IMR-90 (cell line): Measurements from ENCODE around the gene ZBTB4. TPM values are rescaled to one million over a fixed set of nuclear protein-coding genes. Genes with fewer than 3 reads are reported as not detected.

Experiments
- ATAC-seq: fragments of 200-7000 bp; cut with Tn5 transposase; 2 replicates; pipeline ENCODE4 v1.9.1; 2020; ENCODE audit warnings: low read depth, mild to moderate bottlenecking, moderate library complexity
- BruUV-seq: library from RNA; stranded (reverse); fragments of 400-500 nt; replicated peaks from 2 replicates; lab custom pipeline; 2021; lab: Mats Ljungman, UMichigan
- CTCF ChIA-PET: fragments of 300-600 bp; formaldehyde crosslinking; extraction: SDS; loops from one replicate; lab custom pipeline; 2021; ENCODE audit warnings: antibody characterized with exemption; lab: Yijun Ruan, JAX
- POLR2A ChIA-PET: fragments of 300-600 bp; sonication (Branson Sonifier 250); formaldehyde crosslinking; loops from one replicate; lab custom pipeline; 2022; ENCODE audit warnings: antibody characterized with exemption; ENCODE audit not compliant: unreplicated experiment; lab: Charles Lee
- DNase-seq: peaks from one replicate; pipeline ENCODE4 v3.0.0; 2013
- H2AFZ ChIP-seq: replicated peaks from 2 replicates; pipeline ENCODE3; 2013; ENCODE audit warnings: low read length, mild to moderate bottlenecking; ENCODE audit not compliant: poor library complexity
- H2AK5ac ChIP-seq: 2 replicates; pipeline ENCODE4 v1.6.1; 2013; ENCODE audit warnings: low read depth, low read length, inconsistent platforms
- H2AK9ac ChIP-seq: replicated peaks from 2 replicates; pipeline ENCODE3; 2013; ENCODE audit warnings: mild to moderate bottlenecking, low read depth, low read length, moderate library complexity; ENCODE audit not compliant: poor library complexity
- H2BK120ac ChIP-seq: 2 replicates; pipeline ENCODE4 v1.6.1; 2013; ENCODE audit warnings: low read depth, low read length, inconsistent platforms
- H2BK15ac ChIP-seq: 3 replicates; pipeline ENCODE4 v1.6.1; 2013; ENCODE audit warnings: low read depth, low read length, inconsistent platforms
- H2BK20ac ChIP-seq: 2 replicates; pipeline ENCODE4 v1.6.1; 2013; ENCODE audit warnings: low read depth, mild to moderate bottlenecking, inconsistent platforms, low read length, moderate library complexity
- H2BK5ac ChIP-seq: 2 replicates; pipeline ENCODE4 v1.6.1; 2013; ENCODE audit warnings: mild to moderate bottlenecking, low read depth, low read length, inconsistent platforms; ENCODE audit not compliant: poor library complexity, severe bottlenecking
- H3K14ac ChIP-seq: replicated peaks from 2 replicates; pipeline ENCODE4 v1.6.1; 2013; ENCODE audit warnings: low read depth, low read length, inconsistent platforms
- H3K18ac ChIP-seq: 2 replicates; pipeline ENCODE4 v1.6.1; 2013; ENCODE audit warnings: low read depth, low read length, control low read depth
- H3K23ac ChIP-seq: 2 replicates; pipeline ENCODE4 v1.6.1; 2013; ENCODE audit warnings: low read depth, low read length, inconsistent platforms
- H3K27ac ChIP-seq: 2 replicates; pipeline ENCODE4 v1.5.1; 2013; ENCODE audit warnings: mild to moderate bottlenecking, control low read depth, low read length; ENCODE audit not compliant: insufficient read depth
- H3K27me3 ChIP-seq: 2 replicates; pipeline ENCODE4 v1.6.1; 2013; ENCODE audit warnings: low read length; ENCODE audit not compliant: control insufficient read depth, insufficient read depth
- H3K36me3 ChIP-seq: 2 replicates; pipeline ENCODE4 v1.6.1; 2013; ENCODE audit warnings: low read length, mixed read lengths; ENCODE audit not compliant: control insufficient read depth, insufficient read depth
- H3K4ac ChIP-seq: 2 replicates; pipeline ENCODE4 v1.6.1; 2013; ENCODE audit warnings: low read depth, low read length, inconsistent platforms
- H3K4me1 ChIP-seq: 2 replicates; pipeline ENCODE4 v1.6.1; 2013; ENCODE audit warnings: low read length, mixed read lengths; ENCODE audit not compliant: control insufficient read depth, insufficient read depth
- H3K4me2 ChIP-seq: 2 replicates; pipeline ENCODE4 v1.6.1; 2013; ENCODE audit warnings: low read depth, mild to moderate bottlenecking, control low read depth, low read length, moderate library complexity
- H3K4me3 ChIP-seq: 2 replicates; pipeline ENCODE4 v1.5.1; 2013; ENCODE audit warnings: low read depth, mild to moderate bottlenecking, control low read depth, low read length, moderate library complexity; ENCODE audit not compliant: insufficient read depth
- H3K56ac ChIP-seq: 2 replicates; pipeline ENCODE4 v1.6.1; 2013; ENCODE audit warnings: low read length, inconsistent platforms; ENCODE audit not compliant: insufficient read depth; ENCODE audit errors: extremely low read depth
- H3K79me1 ChIP-seq, 2 experiments: 2 replicates each; pipeline ENCODE4 v1.6.1; 2013; ENCODE audit warnings: low read length in 2 of 2, inconsistent platforms in 1 of 2, low read depth in 1 of 2
- H3K9ac ChIP-seq: 2 replicates; pipeline ENCODE4 v1.6.1; 2013; ENCODE audit warnings: low read depth, low read length, control low read depth
- H3K9me1 ChIP-seq: 2 replicates; pipeline ENCODE4 v1.6.1; 2013; ENCODE audit warnings: low read length, inconsistent platforms; ENCODE audit not compliant: insufficient read depth
- H3K9me3 ChIP-seq: 2 replicates; pipeline ENCODE4 v1.6.1; 2013; ENCODE audit warnings: low read length; ENCODE audit not compliant: control insufficient read depth, insufficient read depth
- H4K20me1 ChIP-seq: 2 replicates; pipeline ENCODE4 v1.6.1; 2013; ENCODE audit warnings: low read length, inconsistent platforms; ENCODE audit not compliant: insufficient read depth
- H4K5ac ChIP-seq: 2 replicates; pipeline ENCODE4 v1.6.1; 2013; ENCODE audit warnings: mild to moderate bottlenecking, low read depth, low read length, control low read depth
- H4K8ac ChIP-seq, 2 experiments: 2 replicates each; pipeline ENCODE4 v1.6.1; 2013; ENCODE audit warnings: low read depth in 2 of 2, low read length in 2 of 2, control low read depth in 1 of 2, inconsistent platforms in 1 of 2
- H4K91ac ChIP-seq: 2 replicates; pipeline ENCODE4 v1.6.1; 2013; ENCODE audit warnings: low read depth, low read length, inconsistent platforms; ENCODE audit not compliant: insufficient read depth
- BHLHE40 ChIP-seq: fragments of 150-350 bp; IDR thresholded peaks from 2 replicates; pipeline ENCODE4 v1.6.1; 2016; ENCODE audit warnings: mild to moderate bottlenecking, low read depth, low read length
- CEBPB ChIP-seq: IDR thresholded peaks from 2 replicates; pipeline ENCODE4 v1.6.1; 2012; ENCODE audit warnings: low read depth, low read length, improper control_type of control experiment
- CHD1 ChIP-seq: IDR thresholded peaks from 2 replicates; pipeline ENCODE4 v1.6.1; 2012; ENCODE audit warnings: low read depth, low read length, improper control_type of control experiment
- ELK1 ChIP-seq: fragments of 150-350 bp; IDR thresholded peaks from 2 replicates; pipeline ENCODE4 v1.6.1; 2016; ENCODE audit warnings: low read depth, mild to moderate bottlenecking, low read length, moderate library complexity, borderline replicate concordance
- FOS ChIP-seq: fragments of 150-350 bp; IDR thresholded peaks from 2 replicates; pipeline ENCODE4 v1.6.1; 2016; ENCODE audit warnings: low read depth, low read length
- MAFK ChIP-seq: IDR thresholded peaks from 2 replicates; pipeline ENCODE4 v1.6.1; 2012; ENCODE audit warnings: low read depth, low read length, improper control_type of control experiment
- MAZ ChIP-seq: IDR thresholded peaks from 2 replicates; pipeline ENCODE4 v1.6.1; 2012; ENCODE audit warnings: low read depth, mild to moderate bottlenecking, low read length, improper control_type of control experiment, moderate library complexity, borderline replicate concordance
- MXI1 ChIP-seq: IDR thresholded peaks from 2 replicates; pipeline ENCODE4 v1.6.1; 2012; ENCODE audit warnings: low read depth, mild to moderate bottlenecking, low read length, moderate library complexity, borderline replicate concordance
- NFE2L2 ChIP-seq: fragments of 150-350 bp; IDR thresholded peaks from 2 replicates; pipeline ENCODE4 v1.6.1; 2016; ENCODE audit warnings: low read depth, mild to moderate bottlenecking, low read length
- POLR2A ChIP-seq: IDR thresholded peaks from 2 replicates; pipeline ENCODE4 v1.6.1; 2012; ENCODE audit warnings: mild to moderate bottlenecking, low read depth, low read length
- RAD21 ChIP-seq: IDR thresholded peaks from 2 replicates; pipeline ENCODE4 v1.6.1; 2012; ENCODE audit warnings: low read length, improper control_type of control experiment
- RFX5 ChIP-seq: IDR thresholded peaks from 2 replicates; pipeline ENCODE4 v1.8.0; 2012; ENCODE audit warnings: low read depth, mild to moderate bottlenecking, low read length, moderate library complexity
- SMC3 ChIP-seq: fragments of 150-350 bp; IDR thresholded peaks from 2 replicates; pipeline ENCODE4 v1.6.1; 2016; ENCODE audit warnings: low read depth, mild to moderate bottlenecking, antibody characterized with exemption, low read length, moderate library complexity
- USF2 ChIP-seq: fragments of 150-350 bp; IDR thresholded peaks from 2 replicates; pipeline ENCODE4 v1.6.1; 2017; ENCODE audit warnings: mild to moderate bottlenecking, antibody characterized with exemption, low read length, low read depth
- WGBS, 2 experiments: methylation state at CpG; one replicate each; pipeline versions ENCODE4 v1.1.5 to v1.1.7; 2013; ENCODE audit warnings: missing lambda C conversion rate in 2 of 2; ENCODE audit not compliant: insufficient read length in 1 of 2; ENCODE audit errors: extremely low coverage in 2 of 2; 5-methylcytosine and 5-hydroxymethylcytosine counted together
- dilution Hi-C: fragments of 300-500 bp; cut with HindIII; formaldehyde crosslinking; loops from one replicate; pipeline ENCODE4 v1.14.3; 2018; ENCODE audit warnings: low sequenced_read_pairs; ENCODE audit not compliant: unreplicated experiment
- in situ Hi-C: fragments of 300-500 bp; cut with MboI; formaldehyde crosslinking; loops from 3 replicates; pipeline ENCODE4 v1.14.3; 2019; ENCODE audit warnings: low sequenced_read_pairs, inconsistent platforms, mixed read lengths
- intact Hi-C: fragments of 100-400 bp; cut with micrococcal nuclease; formaldehyde crosslinking; loops from 2 replicates; pipeline ENCODE4 v1.10.0; 2022
- polyA plus RNA-seq, 3 experiments: library from polyadenylated mRNA; depleted of rRNA; stranded (reverse); fragments of >200 nt; gene quantifications; 2 replicates each; pipeline ENCODE4 v1.2.3, GENCODE V29; 2012; ENCODE audit warnings: low replicate concordance in 1 of 3
- total RNA-seq: library from RNA; depleted of rRNA; stranded (reverse); fragments of >200 nt; gene quantifications from 2 replicates; pipeline ENCODE4 v1.2.3, GENCODE V29; 2012
- TF ChIP-seq, protein P1 (sequence below): conservative IDR thresholded peaks from 2 replicates; pipeline ENCODE4 v1.5.1; 2012; ENCODE audit warnings: mild to moderate bottlenecking, low read depth, low read length, improper control_type of control experiment

The ZBTB4 gene
- total and polyA plus RNA-seq, 2 of the 4 experiments (the other 2 are of a cell fraction): 6.3 to 20.3 TPM

GRCh38 chr17:7438656-7439460 lies 40.6 kb downstream of the ZBTB4 start:
- POLR2A ChIA-PET: no interaction called here
- Histone ChIP-seq H3K9me3 (no peaks in the 10 kb centered on the region), H3K9ac (no peak overlapping the region), H2BK20ac (no peak overlapping the region), H3K4me1 (peaks cover 8% of the 10 kb centered on the region), H3K9me1 (no peaks in the 10 kb centered on the region), H3K18ac (no peak overlapping the region), H2AK5ac (no peak overlapping the region), H3K4me2 (no peak overlapping the region; the same call in 1 of the 2 replicates), H3K27me3 (peaks cover 34% of the 10 kb centered on the region), H2AFZ (no peak overlapping the region), H2BK5ac (no peak overlapping the region), H3K23ac (peak overlapping the region; percentile 33; the same call in 1 of the 2 replicates), H3K56ac (no peak overlapping the region), H3K79me1 (peaks cover 0 to 2% of the 10 kb centered on the region in 2 experiments; a peak in 1 of 4 replicates), H3K27ac (no peak overlapping the region), H2BK15ac (no peak overlapping the region), H4K20me1 (peaks cover 3% of the 10 kb centered on the region; the same call in 1 of the 2 replicates), H4K91ac (no peak overlapping the region; the same call in 1 of the 2 replicates), H4K8ac (no peak overlapping the region; a peak in 1 of 4 replicates), H3K14ac (no peak overlapping the region), H2AK9ac (no peak overlapping the region), H2BK120ac (no peak overlapping the region), H3K4ac (no peak overlapping the region), H3K4me3 (no peak overlapping the region), H4K5ac (no peak overlapping the region), H3K36me3 (no peaks in the 10 kb centered on the region)
- ATAC-seq: no peak
- no peak for DNase-seq
- intact Hi-C loops: loop anchor here (5.0 kb wide), 1 partner anchor 87 kb away; the partner anchor contains the start of gene KCTD11
- dilution Hi-C loops: no loop called here
- no TSS peak for BruUV-seq
- CTCF ChIA-PET: no interaction called here
- in situ Hi-C loops: no loop called here
- 44% methylated on average over 3 of the region's 11 CpGs; no CpG with 5 or more reads in 1 of the 2 experiments for WGBS, 2 experiments
- TF ChIP-seq MAFK: no peak
- no peak for TF ChIP-seq MAZ
- no peak for TF ChIP-seq BHLHE40
- TF ChIP-seq MXI1: no peak
- no peak for TF ChIP-seq SMC3
- no peak for TF ChIP-seq FOS
- TF ChIP-seq CEBPB: no peak
- no peak for TF ChIP-seq POLR2A
- TF ChIP-seq CHD1: no peak
- TF ChIP-seq NFE2L2: no peak
- no peak for TF ChIP-seq RAD21
- no peak for TF ChIP-seq RFX5
- no peak for TF ChIP-seq ELK1
- no peak for TF ChIP-seq USF2
- TF ChIP-seq, protein P1, sequence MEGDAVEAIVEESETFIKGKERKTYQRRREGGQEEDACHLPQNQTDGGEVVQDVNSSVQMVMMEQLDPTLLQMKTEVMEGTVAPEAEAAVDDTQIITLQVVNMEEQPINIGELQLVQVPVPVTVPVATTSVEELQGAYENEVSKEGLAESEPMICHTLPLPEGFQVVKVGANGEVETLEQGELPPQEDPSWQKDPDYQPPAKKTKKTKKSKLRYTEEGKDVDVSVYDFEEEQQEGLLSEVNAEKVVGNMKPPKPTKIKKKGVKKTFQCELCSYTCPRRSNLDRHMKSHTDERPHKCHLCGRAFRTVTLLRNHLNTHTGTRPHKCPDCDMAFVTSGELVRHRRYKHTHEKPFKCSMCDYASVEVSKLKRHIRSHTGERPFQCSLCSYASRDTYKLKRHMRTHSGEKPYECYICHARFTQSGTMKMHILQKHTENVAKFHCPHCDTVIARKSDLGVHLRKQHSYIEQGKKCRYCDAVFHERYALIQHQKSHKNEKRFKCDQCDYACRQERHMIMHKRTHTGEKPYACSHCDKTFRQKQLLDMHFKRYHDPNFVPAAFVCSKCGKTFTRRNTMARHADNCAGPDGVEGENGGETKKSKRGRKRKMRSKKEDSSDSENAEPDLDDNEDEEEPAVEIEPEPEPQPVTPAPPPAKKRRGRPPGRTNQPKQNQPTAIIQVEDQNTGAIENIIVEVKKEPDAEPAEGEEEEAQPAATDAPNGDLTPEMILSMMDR: no peak
